ENCODE measurements around the gene CACNB4.

CACNB4 gene

GRCh38 chr2:152049541-152049940 lies 49.3 kb downstream of the CACNB4 start:
- no peak for TF ChIP-seq CTCF (IDR thresholded peaks at IDR 0.05)

GRCh38 chr2:152047824-152048471 lies 50.9 kb downstream of the CACNB4 start:
- TF ChIP-seq CTCF (IDR thresholded peaks at IDR 0.05) = peak; percentile 43

DNA sequence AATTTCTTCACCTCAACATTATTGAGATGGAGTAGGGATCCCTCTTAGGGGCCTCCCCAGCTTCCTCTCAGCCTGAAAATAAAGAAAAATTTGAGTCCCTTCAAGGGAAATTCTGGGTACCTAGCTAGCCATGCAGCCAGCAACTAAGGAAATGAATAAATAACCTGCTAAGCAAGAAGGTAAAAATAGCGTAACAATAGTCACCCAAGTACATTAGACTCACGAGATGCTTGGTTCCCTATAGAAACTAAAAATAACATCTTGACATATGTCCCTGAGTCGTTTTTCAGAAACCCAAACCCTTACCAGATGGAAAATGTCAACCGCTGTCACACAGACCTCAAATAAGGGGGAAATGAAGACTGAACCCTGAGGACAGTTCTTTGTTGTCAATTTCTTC lies 51.9 kb downstream of the CACNB4 start:
- no peak for TF ChIP-seq CTCF (IDR thresholded peaks at IDR 0.05)

DNA sequence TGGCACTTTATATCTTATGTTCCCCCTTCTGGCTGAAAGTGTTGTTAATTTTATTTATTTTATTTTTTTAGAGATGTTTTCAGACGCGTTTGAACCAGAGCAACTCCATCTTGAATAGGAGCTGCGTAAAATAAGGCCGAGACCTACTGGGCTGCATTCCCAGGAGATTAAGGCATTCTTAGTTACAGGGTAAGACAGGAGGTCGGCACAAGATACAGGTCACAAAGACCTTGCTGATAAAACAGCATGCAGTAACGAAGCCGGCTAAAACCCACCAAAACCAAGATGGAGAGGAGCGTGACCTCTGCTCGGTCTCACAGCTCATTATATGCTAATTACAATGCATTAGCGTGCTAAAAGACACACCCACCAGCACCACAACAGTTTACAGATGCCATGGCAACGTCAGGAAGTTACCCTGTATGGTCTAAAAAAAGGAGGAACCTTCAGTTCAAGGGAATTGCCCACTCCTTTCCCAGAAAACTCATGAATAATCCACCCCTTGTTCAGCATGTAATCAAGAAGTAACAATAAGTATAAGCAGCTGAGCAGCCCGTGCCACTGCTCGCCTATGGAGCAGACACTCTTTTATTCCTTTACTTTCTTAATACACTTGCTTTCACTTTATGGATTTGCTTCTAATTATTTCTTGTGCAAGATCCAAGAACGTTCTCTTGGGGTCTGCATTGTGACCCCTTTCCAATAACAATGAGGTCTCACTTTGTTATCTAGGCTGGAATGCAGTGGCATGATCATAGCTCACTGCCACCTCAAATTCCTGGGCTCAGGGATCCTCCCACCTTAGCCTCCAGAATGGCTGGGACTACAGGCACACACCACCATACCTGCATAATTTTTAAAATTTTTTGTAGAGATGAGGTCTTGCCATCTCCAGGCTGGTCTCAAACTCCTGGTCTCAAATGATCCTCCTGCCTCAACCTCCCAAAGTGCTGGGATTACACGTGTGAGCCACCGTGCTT lies 55.9 kb downstream of the CACNB4 start:
- no peak for TF ChIP-seq CTCF (IDR thresholded peaks at IDR 0.05)

GRCh38 chr2:152038441-152038958 lies 60.3 kb downstream of the CACNB4 start:
- TF ChIP-seq CTCF (IDR thresholded peaks at IDR 0.05) = no peak

DNA sequence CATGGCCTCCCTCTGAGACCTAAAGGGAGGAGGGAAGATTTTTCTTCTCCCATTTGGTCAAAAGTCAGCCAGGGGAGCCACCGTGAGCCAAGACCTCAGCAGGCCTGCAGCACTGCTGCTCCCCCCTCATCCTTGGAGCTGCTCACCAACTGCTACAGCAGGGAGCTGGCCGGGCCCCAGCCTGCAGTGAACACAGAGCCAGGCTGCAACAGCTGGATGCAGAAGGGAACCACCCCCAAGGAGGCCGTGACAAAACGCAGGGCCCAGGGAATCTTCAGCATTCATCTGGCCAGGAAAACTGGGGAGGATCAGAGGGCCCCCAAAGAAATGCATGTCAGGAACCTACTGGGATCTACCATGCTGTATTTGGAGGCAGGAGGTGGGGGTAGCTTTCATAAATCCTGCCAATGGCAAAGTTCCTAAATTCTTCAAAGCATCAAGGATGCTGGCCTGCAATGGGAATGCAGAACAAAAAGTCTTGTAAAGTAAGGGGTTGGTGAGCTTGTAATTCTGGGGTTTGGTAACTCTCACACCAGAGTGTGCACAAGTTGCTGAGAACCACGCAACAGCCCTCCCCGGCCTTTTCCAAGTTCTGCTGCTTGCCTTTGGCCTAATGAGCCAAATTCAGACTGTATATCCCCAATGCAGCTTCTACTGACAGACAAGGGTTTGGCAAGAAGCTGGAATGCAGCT lies 61.0 kb downstream of the CACNB4 start:
- no peak for TF ChIP-seq CTCF (IDR thresholded peaks at IDR 0.05)
